H1 (cell line): ENCODE measurements around the gene RBM8A.

Experiments
- CHD1 ChIP-seq: IDR thresholded peaks from 2 replicates; pipeline ENCODE4 v1.6.1; 2012; ENCODE audit warnings: low read depth, low read length, improper control_type of control experiment
- CHD2 ChIP-seq: IDR thresholded peaks from 2 replicates; pipeline ENCODE4 v1.6.1; 2012; ENCODE audit warnings: low read length, improper control_type of control experiment
- EP300 ChIP-seq, 2 experiments: IDR thresholded peaks; 1 replicate in 1 of 2; 2 replicates in 1 of 2; pipeline ENCODE4 v1.6.1; 2011 to 2012; ENCODE audit warnings: low read depth in 2 of 2, low read length in 2 of 2, mild to moderate bottlenecking in 2 of 2, borderline replicate concordance in 1 of 2, inconsistent platforms in 1 of 2, moderate library complexity in 1 of 2
- EZH2 ChIP-seq: fragments of 200-600 bp; sonication (generic); IDR thresholded peaks from 2 replicates; pipeline ENCODE4 v1.7.1; 2012; ENCODE audit warnings: low read depth, mild to moderate bottlenecking, moderate library complexity, low read length, inconsistent platforms; ENCODE audit not compliant: severe bottlenecking
- GABPA ChIP-seq: IDR thresholded peaks from 2 replicates; pipeline ENCODE4 v1.6.1; 2011; ENCODE audit warnings: mild to moderate bottlenecking, low read length, moderate library complexity, borderline replicate concordance; ENCODE audit not compliant: insufficient read depth
- POU5F1 ChIP-seq: IDR thresholded peaks from 2 replicates; pipeline ENCODE4 v1.6.1; 2011; ENCODE audit warnings: low read depth, mild to moderate bottlenecking, low read length, moderate library complexity
- SP1 ChIP-seq: IDR thresholded peaks from 2 replicates; pipeline ENCODE4 v1.6.1; 2011; ENCODE audit warnings: low read depth, low read length
- TF ChIP-seq, protein P1 (sequence below), 3 experiments: IDR thresholded peaks; 1 replicate in 2 of 3; 2 replicates in 1 of 3; pipeline versions ENCODE4 v1.5.1 to v1.6.1; 2011; ENCODE audit warnings: low read length in 3 of 3, mild to moderate bottlenecking in 3 of 3, inconsistent platforms in 2 of 3, low read depth in 1 of 3, moderate library complexity in 1 of 3; ENCODE audit not compliant: insufficient read depth in 1 of 3; ENCODE audit errors: control extremely low read depth in 1 of 3

DNA sequence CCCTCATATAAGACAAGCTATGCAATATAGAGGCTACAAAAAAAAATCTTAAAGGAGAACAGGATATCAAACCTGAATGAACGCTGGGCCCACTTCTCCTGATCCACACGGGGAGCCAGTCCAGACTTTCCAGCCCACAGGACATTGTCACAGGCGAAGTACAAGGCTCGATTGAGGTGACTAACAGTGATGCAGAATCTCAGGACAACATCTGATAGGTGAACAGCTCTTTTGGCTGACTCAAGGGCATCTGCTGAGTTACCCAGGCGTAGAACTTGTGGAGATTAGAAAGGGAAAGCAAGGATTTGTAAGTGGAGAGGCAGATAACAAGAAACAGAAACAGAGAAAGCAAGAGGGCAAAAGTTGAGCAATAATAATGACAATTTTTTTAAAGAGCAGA lies 10.5 kb downstream of the RBM8A start:
- TF ChIP-seq POU5F1 (no peak), EZH2 (no peak), CHD1 (no peak), GABPA (no peak), CHD2 (no peak), SP1 (no peak), EP300 (IDR thresholded peaks at IDR 0.05; ENCODE audit: borderline replicate concordance in 1 of 2, low read depth in 2 of 2, low read length in 2 of 2) (no peak)
- TF ChIP-seq, protein P1, sequence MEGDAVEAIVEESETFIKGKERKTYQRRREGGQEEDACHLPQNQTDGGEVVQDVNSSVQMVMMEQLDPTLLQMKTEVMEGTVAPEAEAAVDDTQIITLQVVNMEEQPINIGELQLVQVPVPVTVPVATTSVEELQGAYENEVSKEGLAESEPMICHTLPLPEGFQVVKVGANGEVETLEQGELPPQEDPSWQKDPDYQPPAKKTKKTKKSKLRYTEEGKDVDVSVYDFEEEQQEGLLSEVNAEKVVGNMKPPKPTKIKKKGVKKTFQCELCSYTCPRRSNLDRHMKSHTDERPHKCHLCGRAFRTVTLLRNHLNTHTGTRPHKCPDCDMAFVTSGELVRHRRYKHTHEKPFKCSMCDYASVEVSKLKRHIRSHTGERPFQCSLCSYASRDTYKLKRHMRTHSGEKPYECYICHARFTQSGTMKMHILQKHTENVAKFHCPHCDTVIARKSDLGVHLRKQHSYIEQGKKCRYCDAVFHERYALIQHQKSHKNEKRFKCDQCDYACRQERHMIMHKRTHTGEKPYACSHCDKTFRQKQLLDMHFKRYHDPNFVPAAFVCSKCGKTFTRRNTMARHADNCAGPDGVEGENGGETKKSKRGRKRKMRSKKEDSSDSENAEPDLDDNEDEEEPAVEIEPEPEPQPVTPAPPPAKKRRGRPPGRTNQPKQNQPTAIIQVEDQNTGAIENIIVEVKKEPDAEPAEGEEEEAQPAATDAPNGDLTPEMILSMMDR (IDR thresholded peaks at IDR 0.05; ENCODE audit: control extremely low read depth in 1 of 3, insufficient read depth in 1 of 3, low read depth in 1 of 3, low read length in 3 of 3) = no peak
